Adrenal gland (tissue), 12 donors: ENCODE results near the gene NPC2. TPM values are rescaled to one million over a fixed set of nuclear protein-coding genes. Genes with fewer than 3 reads are reported as not detected.

Experiments
- DNase-seq, 7 donors: peaks; one replicate each; pipeline ENCODE4 v3.0.0-alpha.2; 2019 to 2020
- H3K27ac ChIP-seq, 5 donors: fragments of 200-600 bp; sonication (generic) in 4 of 5; 1 replicate in 3 of 5; 2 replicates in 2 of 5; pipeline versions ENCODE4 v1.5.1 to v1.8.0; 2016 to 2020; ENCODE audit warnings: mild to moderate bottlenecking in 1 of 5
- H3K27me3 ChIP-seq: fragments of 200-600 bp; 2 replicates; pipeline ENCODE4 v1.8.0; 2021
- H3K36me3 ChIP-seq, 2 donors: fragments of 200-600 bp; replicated peaks in 1 of 2; 1 replicate in 1 of 2; 2 replicates in 1 of 2; pipeline versions ENCODE4 v1.5.1 to v1.8.0; 2018 to 2022
- H3K4me1 ChIP-seq, 2 donors: fragments of 200-600 bp; replicated peaks in 1 of 2; 1 replicate in 1 of 2; 2 replicates in 1 of 2; pipeline versions ENCODE4 v1.5.1 to v1.8.0; 2018 to 2021
- H3K4me3 ChIP-seq, 4 donors: fragments of 200-600 bp; sonication (generic) in 3 of 4; one replicate each; pipeline ENCODE4 v1.5.1; 2016 to 2018
- H3K9me3 ChIP-seq, 3 donors: fragments of 200-600 bp; sonication (generic) in 1 of 3; replicated peaks in 1 of 3; 1 replicate in 2 of 3; 2 replicates in 1 of 3; pipeline versions ENCODE4 v1.5.1 to v1.8.0; 2016 to 2021
- POLR2A ChIP-seq, 2 donors: fragments of 450-650 bp; IDR thresholded peaks; one replicate each; pipeline ENCODE4 v1.6.1; 2017; ENCODE audit warnings: antibody characterized with exemption in 2 of 2, mild to moderate bottlenecking in 2 of 2, moderate library complexity in 1 of 2
- WGBS, 4 donors: extraction: QIAGEN DNeasy Blood & Tissue Kit in 2 of 4; methylation state at CpG; one replicate each; pipeline versions ENCODE4 v1.1.5 to v1.1.7; 2013 to 2017; 5-methylcytosine and 5-hydroxymethylcytosine counted together
- intact Hi-C, 2 donors: fragments of 100-400 bp; cut with DNase I; formaldehyde crosslinking; loops; one replicate each; pipeline versions ENCODE4 v1.14.1 to v1.15.0; 2022 to 2023
- polyA plus RNA-seq, 3 donors: library from polyadenylated mRNA; stranded (reverse); fragments of 200-250 nt in 2 of 3; fragments of 350-450 nt in 1 of 3; fragmentation: Illumina TruSeq in 1 of 3; extraction: RNeasy Lipid Tissue Mini Kit (QIAGEN cat#74804) in 1 of 3; gene quantifications; one replicate each; pipeline ENCODE4 v1.2.3, GENCODE V29; 2013 to 2014
- total RNA-seq, 9 donors: library from RNA; depleted of rRNA in 4 of 9; stranded (reverse); fragments of >200 nt in 4 of 9; fragments of 120-200 nt in 1 of 9; fragmentation: NEBNext Ultra II Directional in 1 of 9; extraction: Animal tissue kit (Norgen Biotek cat#: 25700) in 1 of 9; gene quantifications; one replicate each; pipeline versions ENCODE4 v1.1.0 to v1.2.4, GENCODE V29; 2013 to 2023
- TF ChIP-seq, protein P1 (sequence below), 6 experiments: fragments of 450-650 bp in 4 of 6; fragments of 200-600 bp in 2 of 6; sonication (generic) in 1 of 6; IDR thresholded peaks; 1 replicate in 5 of 6; 2 replicates in 1 of 6; pipeline versions ENCODE4 v1.5.1 to v1.8.0; 2016 to 2021; ENCODE audit warnings: antibody characterized with exemption in 6 of 6, mild to moderate bottlenecking in 2 of 6, moderate library complexity in 1 of 6
- donor health status: healthy with polysubstance abuse.
- donor health status: Bipolar disorder and iron deficiency.
- donor health status: DM: yes; HTN: yes; CAD: no.
- donor health status: DM: no; HTN: no; CAD: no.
- donor health status: DM: no; HTN: no; CAD: no.
- donor health status: DM: yes; HTN: yes; CAD: no.

NPC2 gene
- total and polyA plus RNA-seq, 12 donors = 140 to 1,243 (median 299) TPM

- Histone ChIP-seq H3K27me3 (no peaks in the 10 kb centered on the region), H3K4me3 (no peak overlapping the region), H3K36me3 (no peaks in the 10 kb centered on the region), H3K27ac (no peak overlapping the region), H3K9me3 (no peaks in the 10 kb centered on the region), H3K4me1 (peaks cover 7 to 12% of the 10 kb centered on the region in 2 donors)
- TF ChIP-seq POLR2A (IDR thresholded peaks at IDR 0.05) = no peak
- DNase-seq = no peak
- intact Hi-C loops = no loop called here
- 87 to 94% (median 91%) methylated on average over 5 to 6 of the region's 6 CpGs for WGBS, 4 donors
These were observed 26.4 kb upstream of the NPC2 start for GRCh38 chr14:74519316-74520074.

DNA sequence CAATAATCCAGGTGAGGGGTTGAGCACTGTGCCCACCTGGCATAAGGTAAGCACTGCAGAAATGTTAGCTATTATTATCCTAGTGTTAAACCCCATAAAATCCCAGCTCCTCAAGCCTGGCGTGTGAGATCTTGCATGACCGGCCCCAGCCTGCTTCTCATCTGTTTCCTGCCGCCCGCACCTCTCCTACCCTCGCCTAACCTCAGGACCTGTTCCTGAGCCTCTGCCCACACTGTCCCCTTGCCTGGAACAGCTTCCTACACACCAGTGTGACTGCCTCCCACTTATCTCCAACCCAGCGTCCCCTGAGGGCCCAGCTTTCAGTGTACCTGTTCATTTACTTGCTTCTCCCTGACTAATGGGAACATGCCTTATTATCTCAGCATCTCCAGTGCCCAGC lies 25.1 kb upstream of the NPC2 start:
- no peak overlapping the region for H3K4me3 ChIP-seq
- DNase-seq = no peak
- TF ChIP-seq, protein P1, sequence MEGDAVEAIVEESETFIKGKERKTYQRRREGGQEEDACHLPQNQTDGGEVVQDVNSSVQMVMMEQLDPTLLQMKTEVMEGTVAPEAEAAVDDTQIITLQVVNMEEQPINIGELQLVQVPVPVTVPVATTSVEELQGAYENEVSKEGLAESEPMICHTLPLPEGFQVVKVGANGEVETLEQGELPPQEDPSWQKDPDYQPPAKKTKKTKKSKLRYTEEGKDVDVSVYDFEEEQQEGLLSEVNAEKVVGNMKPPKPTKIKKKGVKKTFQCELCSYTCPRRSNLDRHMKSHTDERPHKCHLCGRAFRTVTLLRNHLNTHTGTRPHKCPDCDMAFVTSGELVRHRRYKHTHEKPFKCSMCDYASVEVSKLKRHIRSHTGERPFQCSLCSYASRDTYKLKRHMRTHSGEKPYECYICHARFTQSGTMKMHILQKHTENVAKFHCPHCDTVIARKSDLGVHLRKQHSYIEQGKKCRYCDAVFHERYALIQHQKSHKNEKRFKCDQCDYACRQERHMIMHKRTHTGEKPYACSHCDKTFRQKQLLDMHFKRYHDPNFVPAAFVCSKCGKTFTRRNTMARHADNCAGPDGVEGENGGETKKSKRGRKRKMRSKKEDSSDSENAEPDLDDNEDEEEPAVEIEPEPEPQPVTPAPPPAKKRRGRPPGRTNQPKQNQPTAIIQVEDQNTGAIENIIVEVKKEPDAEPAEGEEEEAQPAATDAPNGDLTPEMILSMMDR (IDR thresholded peaks at IDR 0.05) = no peak
- no peak for TF ChIP-seq POLR2A (IDR thresholded peaks at IDR 0.05)
- H3K4me1 ChIP-seq = peaks cover 7 to 8% of the 10 kb centered on the region in 2 donors
- H3K36me3 ChIP-seq = no peaks in the 10 kb centered on the region
- intact Hi-C loops = no loop called here
- H3K27ac ChIP-seq = no peak overlapping the region
- H3K27me3 ChIP-seq = no peaks in the 10 kb centered on the region
- 79 to 95% (median 88%) methylated on average over 6 of the region's 6 CpGs for WGBS, 4 donors
- no peaks in the 10 kb centered on the region for H3K9me3 ChIP-seq

DNA sequence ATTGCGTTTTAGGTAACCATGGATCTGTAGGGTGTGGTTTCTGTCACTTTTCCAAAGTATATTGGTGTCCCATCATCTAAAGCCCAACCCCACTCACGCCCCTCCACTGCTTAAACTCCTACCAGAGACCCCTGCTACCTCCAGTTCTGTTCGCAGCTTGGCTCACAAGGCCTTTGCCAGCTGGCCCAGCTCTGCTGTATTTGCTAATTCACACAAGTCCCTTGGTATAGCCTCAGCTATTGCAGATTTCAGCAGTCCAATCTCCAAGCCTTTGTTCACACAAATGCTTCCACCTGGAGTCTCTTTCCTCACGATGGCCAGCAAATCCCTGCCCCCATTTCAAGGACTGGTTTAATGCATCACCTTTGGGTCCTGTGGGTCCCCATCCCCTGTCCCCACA lies 24.6 kb upstream of the NPC2 start:
- intact Hi-C loops = no loop called here
- WGBS, 4 donors = 90 to 95% (median 93%) methylated on average over 4 of the region's 4 CpGs
- H3K9me3 ChIP-seq = no peaks in the 10 kb centered on the region
- H3K4me3 ChIP-seq = no peak overlapping the region
- H3K27me3 ChIP-seq = no peaks in the 10 kb centered on the region
- DNase-seq = no peak
- no peak for TF ChIP-seq POLR2A (IDR thresholded peaks at IDR 0.05)
- TF ChIP-seq, protein P1 (IDR thresholded peaks at IDR 0.05) = no peak
- no peaks in the 10 kb centered on the region for H3K36me3 ChIP-seq
- H3K4me1 ChIP-seq = peaks cover 7 to 8% of the 10 kb centered on the region in 2 donors
- H3K27ac ChIP-seq = no peak overlapping the region

DNA sequence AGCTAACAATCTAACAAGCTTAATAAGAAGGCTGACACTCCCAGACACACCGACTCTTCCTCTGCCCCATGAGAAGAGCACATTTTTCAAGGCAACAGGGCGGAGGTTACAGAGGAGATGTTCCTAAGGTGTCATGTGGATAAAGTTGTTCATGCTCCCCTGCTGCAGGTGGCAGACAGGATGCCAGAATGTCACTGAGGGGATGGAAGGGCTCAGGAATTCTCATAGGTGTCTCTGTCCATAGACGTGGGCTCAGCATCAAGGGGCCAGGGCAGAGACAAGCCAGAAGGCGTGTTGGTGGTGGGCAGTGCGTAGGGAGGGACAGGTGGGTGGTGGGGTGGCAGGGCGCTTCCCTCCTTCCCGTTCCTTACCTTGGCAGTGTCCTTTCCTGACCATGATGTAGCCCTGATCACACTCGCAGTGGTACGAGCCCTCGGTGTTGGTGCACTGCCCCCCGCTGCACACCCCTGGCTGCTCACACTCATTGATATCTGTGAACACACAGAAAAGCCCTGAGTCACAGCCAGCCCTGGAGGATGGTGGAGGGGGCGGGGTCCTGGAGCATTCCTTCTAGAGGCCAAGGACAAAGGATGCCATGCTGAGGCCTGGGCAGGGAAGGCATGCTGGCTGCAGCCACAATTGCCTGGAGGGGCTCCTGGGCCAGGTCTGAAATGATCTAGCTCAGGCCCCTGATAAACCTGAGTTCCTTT lies 23.5 kb upstream of the NPC2 start:
- Histone ChIP-seq H3K4me3 (no peak overlapping the region), H3K27me3 (no peaks in the 10 kb centered on the region), H3K36me3 (no peaks in the 10 kb centered on the region), H3K9me3 (no peaks in the 10 kb centered on the region), H3K4me1 (peaks cover 7 to 8% of the 10 kb centered on the region in 2 donors), H3K27ac (no peak overlapping the region)
- peak; percentile 60 to 89 (median 87) for DNase-seq
- intact Hi-C loops = no loop called here
- 49 to 75% (median 65%) methylated on average over 9 to 12 of the region's 12 CpGs for WGBS, 4 donors
- no peak for TF ChIP-seq POLR2A (IDR thresholded peaks at IDR 0.05)
- TF ChIP-seq, protein P1 (IDR thresholded peaks at IDR 0.05) = no peak
